Endodermal cell (in vitro differentiated cells): ENCODE data around the gene SCEL. TPM values are rescaled to one million over a fixed set of nuclear protein-coding genes. Genes with fewer than 3 reads are reported as not detected.

Experiments
- DNase-seq: peaks from one replicate; pipeline ENCODE4 v3.0.0-alpha.2; 2017
- H3K27ac ChIP-seq: 2 replicates; pipeline ENCODE4 v1.5.1; 2013; ENCODE audit warnings: mild to moderate bottlenecking, low read depth, low read length, moderate library complexity
- H3K27me3 ChIP-seq: 2 replicates; pipeline ENCODE4 v1.6.1; 2013; ENCODE audit warnings: mild to moderate bottlenecking, low read length, moderate library complexity; ENCODE audit not compliant: insufficient read depth, control insufficient read depth, poor library complexity, severe bottlenecking
- H3K36me3 ChIP-seq: 2 replicates; pipeline ENCODE4 v1.7.0; 2013; ENCODE audit warnings: mild to moderate bottlenecking, low read length, moderate library complexity; ENCODE audit not compliant: control insufficient read depth, insufficient read depth
- H3K4me1 ChIP-seq: one replicate; pipeline ENCODE4 v1.7.0; 2013; ENCODE audit warnings: low read length; ENCODE audit not compliant: control insufficient read depth, insufficient read depth
- H3K4me3 ChIP-seq: 2 replicates; pipeline ENCODE4 v1.5.1; 2013; ENCODE audit warnings: mild to moderate bottlenecking, low read length, moderate library complexity
- H3K9ac ChIP-seq: 2 replicates; pipeline ENCODE4 v1.6.1; 2013; ENCODE audit warnings: mild to moderate bottlenecking, low read length, moderate library complexity; ENCODE audit not compliant: poor library complexity, severe bottlenecking; ENCODE audit errors: extremely low read depth
- H3K9me3 ChIP-seq: 2 replicates; pipeline ENCODE4 v1.6.1; 2013; ENCODE audit warnings: mild to moderate bottlenecking, low read length, moderate library complexity; ENCODE audit not compliant: control insufficient read depth
- H3K27ac Mint-ChIP-seq: 2 replicates; pipeline ENCODE4 v1.8.0; 2020; ENCODE audit warnings: mixed read lengths
- H3K27me3 Mint-ChIP-seq: 2 replicates; pipeline ENCODE4 v1.8.0; 2021; ENCODE audit warnings: mild to moderate bottlenecking, mixed read lengths; ENCODE audit not compliant: insufficient read depth
- H3K36me3 Mint-ChIP-seq: 2 replicates; pipeline ENCODE4 v1.8.0; 2020; ENCODE audit warnings: low read depth, mixed read lengths
- H3K4me1 Mint-ChIP-seq: 2 replicates; pipeline ENCODE4 v1.8.0; 2020; ENCODE audit warnings: mixed read lengths
- H3K4me3 Mint-ChIP-seq: 2 replicates; pipeline ENCODE4 v1.8.0; 2020; ENCODE audit warnings: mild to moderate bottlenecking, moderate library complexity, mixed read lengths
- H3K9me3 Mint-ChIP-seq: 2 replicates; pipeline ENCODE4 v1.8.0; 2020; ENCODE audit warnings: mild to moderate bottlenecking, mixed read lengths
- CTCF ChIP-seq: fragments of 200-600 bp; sonication (generic); conservative IDR thresholded peaks from 2 replicates; pipeline ENCODE4 v1.5.0; 2021; ENCODE audit warnings: antibody characterized with exemption, mild to moderate bottlenecking
- WGBS, 2 experiments: methylation state at CpG; one replicate each; pipeline versions ENCODE4 v1.1.5 to v1.1.7; 2013; ENCODE audit warnings: missing lambda C conversion rate in 2 of 2, mixed read lengths in 1 of 2; ENCODE audit not compliant: insufficient coverage in 1 of 2, insufficient read length in 1 of 2; 5-methylcytosine and 5-hydroxymethylcytosine counted together
- total RNA-seq, 2 donors: library from RNA; stranded (reverse); fragmentation: NEBNext Ultra II Directional in 1 of 2; extraction: Animal tissue kit (Norgen Biotek cat#: 25700) in 1 of 2; gene quantifications; 2 replicates in 1 of 2; 3 replicates in 1 of 2; pipeline ENCODE4 v1.2.1, GENCODE V29; 2021

The SCEL gene
- total RNA-seq, 2 donors from 2014 or later, result 0.18 TPM; not detected in 1

GRCh38 chr13:77565635-77566034 is 30.1 kb downstream of the SCEL start:
- TF ChIP-seq CTCF, result peak; percentile 81
- DNase-seq, result no peak
- no peaks in the 10 kb centered on the region for H3K27me3 ChIP-seq
- H3K27ac ChIP-seq, result no peak overlapping the region
- 31 to 42% methylated on average over 2 of the region's 2 CpGs for WGBS, 2 experiments
- H3K4me1 Mint-ChIP-seq, result no peaks in the 10 kb centered on the region
- H3K4me1 ChIP-seq, result no peaks in the 10 kb centered on the region
- H3K36me3 Mint-ChIP-seq, result no peaks in the 10 kb centered on the region
- no peak overlapping the region for H3K4me3 Mint-ChIP-seq
- no peak overlapping the region for H3K27ac Mint-ChIP-seq
- no peak overlapping the region for H3K4me3 ChIP-seq
- H3K27me3 Mint-ChIP-seq, result no peaks in the 10 kb centered on the region
- no peaks in the 10 kb centered on the region for H3K36me3 ChIP-seq
- no peaks in the 10 kb centered on the region for H3K9me3 Mint-ChIP-seq
- H3K9me3 ChIP-seq, result no peaks in the 10 kb centered on the region
- H3K9ac ChIP-seq, result no peak overlapping the region

- Histone ChIP-seq H3K27ac (no peak overlapping the region), H3K36me3 (no peaks in the 10 kb centered on the region), H3K9me3 (no peaks in the 10 kb centered on the region), H3K9ac (no peak overlapping the region), H3K4me3 (no peak overlapping the region), H3K4me1 (peaks cover 10% of the 10 kb centered on the region), H3K27me3 (no peaks in the 10 kb centered on the region)
- H3K36me3 Mint-ChIP-seq, result no peaks in the 10 kb centered on the region
- peaks cover 20% of the 10 kb centered on the region for H3K4me1 Mint-ChIP-seq
- 78 to 96% methylated on average over 3 to 5 of the region's 5 CpGs for WGBS, 2 experiments
- no peaks in the 10 kb centered on the region for H3K9me3 Mint-ChIP-seq
- TF ChIP-seq CTCF, result peak; percentile 17
- H3K27ac Mint-ChIP-seq, result no peak overlapping the region
- H3K4me3 Mint-ChIP-seq, result no peak overlapping the region
- no peak for DNase-seq
- H3K27me3 Mint-ChIP-seq, result no peaks in the 10 kb centered on the region
Observed at GRCh38 chr13:77571956-77572355, 36.5 kb downstream of the SCEL start.

- Mint-ChIP-seq H3K27me3 (no peaks in the 10 kb centered on the region), H3K4me1 (peaks cover 39% of the 10 kb centered on the region), H3K9me3 (no peaks in the 10 kb centered on the region), H3K27ac (no peak overlapping the region), H3K36me3 (no peaks in the 10 kb centered on the region), H3K4me3 (no peak overlapping the region)
- Histone ChIP-seq H3K9ac (no peak overlapping the region), H3K36me3 (no peaks in the 10 kb centered on the region), H3K9me3 (no peaks in the 10 kb centered on the region), H3K27ac (no peak overlapping the region), H3K4me3 (no peak overlapping the region), H3K27me3 (no peaks in the 10 kb centered on the region), H3K4me1 (peaks cover 16% of the 10 kb centered on the region)
- no peak for DNase-seq
- WGBS, 2 experiments, result 95 to 100% methylated on average over 2 to 3 of the region's 3 CpGs
- no peak for TF ChIP-seq CTCF
Observed at GRCh38 chr13:77574096-77574495, 38.6 kb downstream of the SCEL start.
